Cerebellar nuclear complex (tissue), 1 donor: ENCODE data around the gene SRRM3.
"Not testable (repeated sequence)": the region's sequence is repeated elsewhere in the genome, so short reads cannot be mapped to it uniquely, and the experiment has no call there.

ENCODE experiments used
- DNase-seq, 2 experiments: peaks; one replicate each; lab custom pipeline; 2025; lab: John Stamatoyannopoulos, UW

The SRRM3 gene

DNA sequence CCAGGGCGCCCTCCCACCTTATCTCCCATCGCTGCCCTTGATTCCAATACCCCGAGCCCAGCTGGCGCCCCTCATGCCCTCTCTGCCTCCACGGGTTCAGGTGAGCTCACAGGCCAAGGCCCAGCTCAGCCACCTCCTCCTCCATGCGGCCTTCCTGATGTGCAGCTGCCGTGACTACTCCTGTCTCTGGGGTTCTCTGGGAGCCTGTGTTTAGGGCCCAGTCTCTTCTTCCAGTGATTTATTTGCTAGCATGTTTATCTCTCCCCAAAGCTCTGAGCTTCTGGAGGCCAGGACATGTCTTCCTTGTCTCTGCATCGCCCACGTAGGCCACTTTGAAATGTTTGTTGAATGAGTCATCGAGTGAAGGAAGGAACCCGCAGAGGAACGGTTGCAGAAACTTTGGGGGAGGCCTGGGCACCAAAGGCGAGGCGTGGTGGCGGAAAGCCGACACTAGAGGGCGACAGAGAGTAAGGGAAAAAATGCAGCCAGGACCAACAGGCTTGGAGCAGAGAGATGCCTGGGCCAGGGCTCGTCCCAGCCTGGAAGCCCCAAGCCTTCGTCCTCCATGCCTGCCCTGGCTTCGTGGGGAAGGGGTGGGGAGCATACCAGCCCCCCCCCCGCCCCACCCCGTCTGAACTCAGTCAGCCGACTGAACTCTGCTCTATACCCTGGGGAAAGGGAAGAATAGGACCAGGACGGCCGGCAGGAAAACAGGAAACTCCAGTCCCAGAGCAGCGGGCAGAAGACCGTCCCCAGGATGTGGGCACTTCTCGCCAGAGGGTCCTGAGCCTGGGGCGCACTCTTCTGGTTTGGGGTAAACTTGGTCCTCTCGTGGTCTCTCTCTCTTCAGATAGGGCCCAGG lies 89.9 kb downstream of the SRRM3 start:
- peak in 1 of 2 experiments; percentile 57 for DNase-seq

DNA sequence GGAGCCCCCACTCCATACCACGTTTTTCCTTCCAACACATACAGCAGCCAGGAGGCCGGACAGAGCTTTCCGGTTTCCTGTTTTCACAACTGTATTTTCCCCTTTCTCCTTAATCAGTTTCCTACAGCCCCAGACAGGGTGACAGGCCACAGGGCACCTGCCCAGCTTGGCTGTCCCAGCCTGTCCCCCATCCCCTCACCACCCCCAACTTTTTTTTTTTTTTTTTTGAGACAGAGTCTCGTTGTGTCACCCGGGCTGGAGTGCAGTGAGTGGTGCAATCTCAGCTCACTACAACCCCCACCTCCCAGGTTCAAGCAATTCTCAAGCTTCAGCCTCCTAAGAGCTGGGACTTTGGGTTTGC lies 90.5 kb downstream of the SRRM3 start:
- DNase-seq = no peak

DNA sequence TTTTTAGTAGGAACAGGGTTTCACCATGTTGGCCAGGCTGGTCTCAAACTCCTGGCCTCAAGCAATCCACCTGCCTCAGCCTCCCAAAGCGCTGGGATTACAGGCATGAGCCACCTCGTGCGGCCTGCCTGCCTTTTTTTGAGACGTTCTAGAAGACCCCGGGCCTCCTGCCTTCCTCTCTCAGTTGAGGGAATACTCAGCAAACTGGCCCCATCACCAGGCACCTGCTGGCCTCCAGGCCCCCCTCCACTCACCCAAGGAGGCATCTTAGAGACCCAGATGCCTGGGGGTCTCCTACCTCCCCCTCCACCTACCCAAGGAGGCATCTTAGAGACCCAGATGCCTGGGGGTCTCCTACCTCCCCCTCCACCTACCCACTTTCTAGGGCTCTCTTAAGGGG lies 91.2 kb downstream of the SRRM3 start:
- not testable (repeated sequence) for DNase-seq

DNA sequence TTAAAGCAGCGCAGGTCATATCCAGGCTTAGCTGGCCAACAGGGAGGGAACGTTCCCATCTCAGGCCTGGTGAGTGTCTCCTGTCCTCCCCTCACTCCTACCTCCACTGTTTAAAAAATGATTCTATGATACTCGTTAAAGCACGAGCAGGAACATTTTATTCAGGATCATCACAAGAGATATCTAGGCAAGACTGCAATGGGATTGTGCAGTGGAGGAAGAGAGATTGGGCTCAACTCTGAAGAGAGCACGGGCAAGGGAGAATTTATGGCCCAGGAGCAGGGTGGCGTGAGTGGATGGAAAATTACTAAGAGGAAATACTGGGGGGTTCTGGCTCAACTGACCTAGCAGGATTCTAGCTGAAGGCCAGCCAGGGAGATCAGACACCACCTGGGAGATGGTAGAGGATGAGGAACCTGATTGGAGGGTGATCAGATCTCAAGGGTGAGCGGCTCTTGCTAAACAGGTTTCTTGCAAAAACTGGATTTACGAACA lies 91.8 kb downstream of the SRRM3 start:
- DNase-seq = no peak

DNA sequence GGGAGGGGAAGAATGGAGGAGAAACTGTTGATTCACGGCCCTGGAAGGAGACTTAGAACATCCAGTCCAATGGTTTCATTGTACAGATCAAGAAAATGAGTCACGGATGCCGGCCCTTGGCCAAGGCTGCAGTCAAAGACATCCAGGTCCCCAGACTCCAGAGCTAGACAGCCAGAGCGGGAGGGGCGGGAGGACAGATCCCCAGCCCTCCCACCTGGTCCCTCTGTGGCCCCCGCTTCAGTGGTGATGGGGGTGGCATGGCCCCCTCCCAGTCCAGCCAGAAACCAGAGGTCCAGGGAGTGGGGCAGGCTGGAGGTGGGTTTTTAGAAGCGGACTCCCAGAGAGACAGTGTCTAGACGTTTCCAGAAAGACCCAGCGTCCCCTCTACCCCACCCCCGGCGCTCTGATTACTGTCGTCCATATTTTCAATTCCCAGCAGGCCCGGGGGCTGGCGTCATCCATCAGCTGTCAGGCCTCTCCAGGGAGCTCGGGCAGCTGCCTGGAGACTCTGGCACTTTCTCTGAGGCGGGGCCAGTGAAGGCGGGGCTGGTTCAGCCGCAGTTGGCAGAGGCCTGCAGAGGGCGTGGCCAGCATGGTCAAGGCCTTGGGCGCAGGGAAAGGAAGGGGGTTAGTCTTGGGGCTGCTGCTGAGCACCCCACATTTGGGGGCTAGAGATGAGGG lies 92.8 kb downstream of the SRRM3 start:
- DNase-seq = no peak

DNA sequence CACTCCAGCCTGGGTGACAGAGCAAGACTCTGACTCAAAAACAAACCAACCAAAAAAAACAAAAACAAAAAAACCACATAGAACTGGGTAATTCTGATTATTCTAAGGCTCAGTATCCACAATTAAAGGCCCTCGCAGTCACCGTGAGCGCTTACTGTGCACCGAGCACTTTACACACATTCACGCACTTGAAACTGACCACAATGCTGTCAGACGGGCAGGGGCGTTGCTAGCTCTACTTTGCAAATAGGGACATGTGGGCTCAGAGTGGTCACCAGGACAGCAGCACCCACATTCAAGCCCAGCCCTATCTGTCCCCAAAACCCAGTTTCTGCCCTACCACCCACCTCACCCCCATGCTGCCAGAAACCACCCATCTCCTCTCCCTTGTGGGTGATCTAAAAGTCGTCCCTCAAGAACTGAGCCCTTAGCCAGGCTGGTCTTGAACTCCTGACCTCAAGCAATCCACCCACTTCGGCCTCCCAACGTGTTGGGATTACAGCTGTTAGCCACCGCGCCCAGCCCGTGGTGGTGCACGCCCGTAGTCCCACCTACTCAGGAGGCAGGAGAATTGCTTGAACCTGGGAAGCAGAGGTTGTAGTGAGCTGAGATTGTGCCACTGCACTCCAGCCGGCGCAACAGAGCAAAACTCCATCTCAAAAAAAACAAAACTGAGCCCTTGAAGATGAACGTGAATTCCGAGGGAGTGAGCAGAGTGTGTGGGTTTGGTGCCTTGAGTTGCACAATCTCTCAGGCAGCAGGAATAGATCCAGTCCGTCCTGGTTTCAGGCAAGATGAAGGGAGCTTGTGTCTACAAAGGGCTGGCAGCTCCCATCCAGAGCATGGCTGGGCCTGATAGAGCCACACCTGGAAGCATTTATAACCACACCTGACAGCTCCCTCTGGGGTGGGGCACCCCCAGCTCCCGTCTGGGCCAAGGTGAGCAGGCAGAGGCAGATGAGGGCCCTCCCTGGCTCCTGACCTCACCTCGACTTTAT lies 95.3 kb downstream of the SRRM3 start:
- no peak for DNase-seq

DNA sequence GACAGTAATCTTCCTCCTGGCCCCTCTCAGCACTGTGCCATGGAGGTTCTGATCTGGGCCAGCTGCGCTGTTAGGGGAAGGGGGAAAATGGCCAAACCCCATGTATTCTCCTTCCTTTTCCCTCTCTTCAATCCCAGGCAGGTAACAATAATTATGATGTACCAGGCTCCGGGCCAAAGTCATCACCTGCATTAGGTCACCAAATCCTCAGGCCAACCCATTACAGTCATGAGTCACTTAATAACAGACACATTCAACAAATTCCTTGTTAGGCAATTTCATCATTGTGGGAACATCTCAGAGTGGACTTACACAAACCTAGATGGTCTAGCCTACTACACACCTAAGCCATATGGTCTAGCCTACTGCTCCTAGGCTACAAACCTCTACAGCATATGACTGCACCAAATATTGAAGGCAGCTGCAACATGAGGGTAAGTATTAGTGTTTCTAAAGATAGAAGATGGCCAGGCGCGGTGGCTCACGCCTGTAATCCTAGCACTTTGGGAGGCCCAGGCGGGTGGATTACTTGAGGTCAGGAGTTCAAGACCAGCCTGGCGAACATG lies 98.6 kb downstream of the SRRM3 start:
- no peak for DNase-seq

DNA sequence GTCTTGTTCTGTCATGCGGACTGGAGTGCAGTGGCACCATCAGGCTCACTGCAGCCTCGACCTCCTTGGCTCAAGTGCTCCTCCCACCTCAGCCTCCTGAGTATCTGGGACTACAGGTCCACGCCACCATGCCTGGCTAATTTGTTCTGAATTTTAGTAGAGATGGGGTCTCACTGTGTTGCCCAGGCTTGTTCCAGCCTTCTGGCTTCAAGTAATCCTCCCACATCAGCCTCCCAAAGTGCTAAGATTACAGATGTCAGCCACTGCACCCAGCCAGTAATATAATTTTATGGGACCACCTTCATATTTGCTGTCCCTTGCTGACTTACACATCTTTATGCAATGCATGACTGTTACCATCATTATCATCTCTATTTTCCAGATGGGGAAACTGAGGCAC lies 99.3 kb downstream of the SRRM3 start:
- no peak for DNase-seq

DNA sequence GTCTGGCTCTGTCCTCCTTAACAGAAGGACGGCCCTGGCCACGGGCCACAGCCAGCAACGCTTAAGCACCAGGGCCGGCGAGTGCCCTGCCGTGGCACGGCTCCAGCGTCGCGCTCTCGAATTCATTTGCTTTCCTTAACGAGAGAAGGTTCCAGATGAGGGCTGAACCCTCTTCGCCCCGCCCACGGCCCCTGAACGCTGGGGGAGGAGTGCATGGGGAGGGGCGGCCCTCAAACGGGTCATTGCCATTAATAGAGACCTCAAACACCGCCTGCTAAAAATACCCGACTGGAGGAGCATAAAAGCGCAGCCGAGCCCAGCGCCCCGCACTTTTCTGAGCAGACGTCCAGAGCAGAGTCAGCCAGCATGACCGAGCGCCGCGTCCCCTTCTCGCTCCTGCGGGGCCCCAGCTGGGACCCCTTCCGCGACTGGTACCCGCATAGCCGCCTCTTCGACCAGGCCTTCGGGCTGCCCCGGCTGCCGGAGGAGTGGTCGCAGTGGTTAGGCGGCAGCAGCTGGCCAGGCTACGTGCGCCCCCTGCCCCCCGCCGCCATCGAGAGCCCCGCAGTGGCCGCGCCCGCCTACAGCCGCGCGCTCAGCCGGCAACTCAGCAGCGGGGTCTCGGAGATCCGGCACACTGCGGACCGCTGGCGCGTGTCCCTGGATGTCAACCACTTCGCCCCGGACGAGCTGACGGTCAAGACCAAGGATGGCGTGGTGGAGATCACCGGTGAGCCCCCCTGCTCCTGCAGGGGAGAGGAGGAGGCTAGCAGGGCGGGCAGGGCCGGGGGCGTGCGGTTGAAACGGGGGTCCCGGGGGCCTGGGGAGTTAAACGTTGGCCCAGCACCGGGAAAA lies 100.9 kb downstream of the SRRM3 start, which contains the start of gene HSPB1:
TSS of gene HSPB1 (plus strand) at position 327 of the 855 bp plus-strand sequence. CDS start at position 367, 40 bp downstream.
- peak; percentile 70 to 79 for DNase-seq

DNA sequence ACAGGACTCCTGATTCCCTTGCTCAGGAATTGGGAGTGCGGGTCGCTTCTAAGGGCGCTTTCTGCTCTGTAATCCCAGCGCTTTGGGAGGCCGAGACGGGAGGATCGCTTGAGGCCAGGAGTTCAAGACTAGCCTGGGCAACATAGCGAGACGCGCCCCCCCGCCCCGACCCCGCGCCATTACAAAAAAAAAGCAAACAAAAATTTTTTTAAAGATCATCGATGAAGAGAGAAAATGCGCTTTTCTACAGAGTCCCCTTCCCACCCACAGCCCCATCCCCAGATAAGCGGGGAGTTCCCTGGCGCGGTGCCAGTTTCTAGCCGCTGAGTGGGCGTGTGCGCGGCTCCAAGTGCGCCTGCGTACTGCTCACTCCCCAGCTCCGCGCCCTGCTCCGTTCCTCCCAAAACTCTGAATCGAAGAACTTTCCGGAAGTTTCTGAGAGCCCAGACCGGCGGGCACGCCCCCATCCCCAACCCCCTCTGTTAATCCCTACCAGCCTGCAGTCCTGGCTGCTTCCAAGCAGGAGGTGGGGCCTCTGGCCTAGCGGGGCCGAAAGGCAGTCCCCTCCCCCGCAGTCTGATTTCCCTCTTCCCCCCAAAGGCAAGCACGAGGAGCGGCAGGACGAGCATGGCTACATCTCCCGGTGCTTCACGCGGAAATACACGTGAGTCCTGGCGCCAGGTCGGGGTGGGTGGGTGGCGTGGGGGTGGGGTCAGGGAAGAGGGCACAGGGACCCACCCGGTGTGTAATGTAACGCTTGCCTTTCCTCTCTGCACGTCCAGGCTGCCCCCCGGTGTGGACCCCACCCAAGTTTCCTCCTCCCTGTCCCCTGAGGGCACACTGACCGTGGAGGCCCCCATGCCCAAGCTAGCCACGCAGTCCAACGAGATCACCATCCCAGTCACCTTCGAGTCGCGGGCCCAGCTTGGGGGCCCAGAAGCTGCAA lies 101.8 kb downstream of the SRRM3 start:
- no peak for DNase-seq

DNA sequence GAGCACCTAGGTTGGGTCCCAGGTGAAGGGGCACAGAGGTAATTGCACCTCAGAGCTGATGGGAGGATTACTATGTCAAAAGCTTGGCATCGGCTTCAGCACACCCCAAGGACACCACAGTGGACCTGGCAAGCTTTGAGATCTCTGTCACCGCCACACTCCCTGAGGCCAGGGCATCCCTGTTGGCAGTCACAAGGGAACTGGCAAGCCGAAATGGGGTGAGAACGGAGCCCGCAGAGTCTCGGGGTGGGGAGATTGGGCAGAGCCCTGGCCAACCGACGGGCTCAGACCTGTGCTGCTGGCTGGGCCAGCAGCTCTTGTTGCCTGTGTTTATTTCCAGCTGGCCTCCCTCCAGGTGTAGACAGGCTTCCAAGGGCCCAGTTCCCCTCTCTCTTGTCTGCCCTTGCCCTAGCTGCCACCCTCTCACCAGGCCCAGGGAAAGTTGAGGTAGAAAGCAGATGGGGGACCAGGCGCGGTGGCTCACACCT lies 103.2 kb downstream of the SRRM3 start:
- peak; percentile 24 to 40 for DNase-seq

DNA sequence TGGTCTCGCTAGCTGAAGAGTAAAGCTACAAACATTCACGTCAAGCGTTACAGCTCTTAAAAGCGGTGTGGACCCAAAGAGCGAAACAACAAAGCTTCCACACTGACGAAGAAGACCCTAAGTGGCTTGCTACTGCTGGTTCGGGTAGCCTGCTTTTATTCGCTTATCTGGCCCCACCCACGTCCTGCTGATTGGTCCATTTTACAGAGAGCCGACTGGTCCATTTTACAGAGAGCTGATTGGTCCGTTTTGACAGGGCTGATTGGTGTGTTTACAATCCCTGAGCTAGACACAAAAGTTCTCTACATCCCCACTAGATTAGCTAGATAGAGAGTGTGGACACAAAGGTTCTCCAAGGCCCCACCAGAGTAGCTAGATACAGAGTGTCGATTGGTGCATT lies 107.2 kb downstream of the SRRM3 start:
- not testable (repeated sequence) for DNase-seq

DNA sequence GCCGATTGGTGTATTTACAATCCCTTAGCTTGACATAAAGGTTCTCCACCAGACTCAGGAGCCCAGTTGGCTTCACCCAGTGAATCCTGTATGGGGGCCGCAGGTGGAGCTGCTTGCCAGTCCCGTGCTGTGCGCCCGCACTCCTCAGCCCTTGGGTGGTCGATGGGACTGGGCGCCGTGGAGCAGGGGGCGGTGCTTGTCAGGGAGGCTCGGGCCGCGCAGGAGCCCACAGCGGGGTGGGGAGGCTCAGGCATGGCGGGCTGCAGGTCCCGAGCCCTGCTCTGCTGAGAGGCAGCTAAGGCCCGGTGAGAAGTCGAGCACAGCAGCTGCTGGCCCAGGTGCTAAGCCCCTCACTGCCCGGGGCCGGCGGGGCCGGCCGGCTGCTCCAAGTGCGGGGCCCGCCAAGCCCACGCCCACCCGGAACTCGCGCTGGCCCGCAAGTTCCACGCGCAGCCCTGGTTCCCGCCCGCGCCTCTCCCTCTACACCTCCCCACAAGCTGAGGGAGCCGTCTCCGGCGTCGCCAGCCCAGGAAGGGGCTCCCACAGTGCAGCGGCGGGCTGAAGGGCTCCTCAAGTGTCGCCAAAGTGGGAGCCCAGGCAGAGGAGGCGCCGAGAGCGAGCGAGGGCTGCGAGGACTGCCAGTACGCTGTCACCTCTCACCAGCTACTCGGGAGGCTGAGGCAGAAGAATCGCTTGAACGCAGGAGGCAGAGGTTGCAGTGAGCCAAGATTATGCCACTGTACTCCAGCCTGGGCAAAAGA lies 107.8 kb downstream of the SRRM3 start:
- not testable (repeated sequence) for DNase-seq

DNA sequence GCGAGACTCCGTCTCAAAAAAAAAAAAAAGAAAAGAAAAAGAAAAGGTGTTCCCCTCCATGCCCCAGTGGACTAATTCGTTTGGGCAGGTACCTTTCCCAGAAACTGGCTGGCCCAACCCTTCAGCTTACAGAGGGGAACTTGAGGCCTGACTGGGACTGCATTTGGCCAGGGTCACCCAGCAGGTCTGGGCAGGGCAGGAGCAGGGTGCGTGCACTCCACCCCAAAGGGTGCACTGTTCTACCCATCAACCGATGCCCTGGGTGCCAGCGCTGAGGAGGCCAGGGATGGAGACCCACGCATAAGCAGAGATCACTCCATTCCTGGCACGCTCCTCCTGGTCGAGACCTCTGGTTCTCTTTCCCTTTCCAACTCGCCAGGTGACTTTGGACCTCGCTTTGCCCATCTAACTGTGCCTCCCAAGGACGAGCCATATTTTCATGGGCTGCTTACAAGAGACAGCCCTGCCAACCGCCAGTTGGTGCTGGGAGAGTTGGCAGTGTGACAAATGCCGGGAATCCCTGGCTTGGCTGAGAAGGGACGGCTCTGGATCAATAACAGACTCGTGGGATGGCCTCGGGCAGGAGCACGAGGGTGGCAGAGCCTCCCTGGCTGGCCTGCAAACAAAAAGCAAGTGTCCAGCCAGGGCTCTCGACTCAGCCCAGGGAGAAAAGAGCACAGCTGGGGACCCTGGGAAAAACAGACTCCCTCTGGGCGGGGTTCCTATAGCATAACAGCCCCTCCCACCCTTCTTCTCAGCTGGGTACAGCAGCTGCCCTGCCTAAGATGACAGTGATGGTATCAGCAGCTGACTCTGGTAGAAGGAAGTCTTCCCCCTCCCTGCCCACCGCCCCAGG lies 108.6 kb downstream of the SRRM3 start:
- peak in 1 of 2 experiments; percentile 23 for DNase-seq

DNA sequence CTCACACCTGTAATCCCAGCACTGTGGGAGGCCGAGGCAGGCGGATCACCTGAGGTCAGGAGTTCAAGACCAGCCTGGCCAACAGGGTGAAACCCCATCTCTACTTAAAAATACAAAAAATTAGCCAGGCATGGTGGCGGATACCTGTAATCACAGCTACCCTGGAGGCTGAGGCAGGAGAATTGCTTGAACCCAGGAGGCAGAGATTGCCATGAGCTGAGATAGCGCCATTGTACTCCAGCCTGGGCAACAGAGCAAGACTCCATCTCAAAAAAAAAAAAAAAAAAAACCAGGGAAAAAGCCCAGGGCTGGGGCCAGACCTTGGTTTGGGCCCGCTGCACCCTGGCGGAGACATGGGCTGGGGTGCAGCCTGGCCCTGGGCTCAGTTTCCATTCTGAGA lies 110.1 kb downstream of the SRRM3 start:
- DNase-seq = not testable (repeated sequence)

DNA sequence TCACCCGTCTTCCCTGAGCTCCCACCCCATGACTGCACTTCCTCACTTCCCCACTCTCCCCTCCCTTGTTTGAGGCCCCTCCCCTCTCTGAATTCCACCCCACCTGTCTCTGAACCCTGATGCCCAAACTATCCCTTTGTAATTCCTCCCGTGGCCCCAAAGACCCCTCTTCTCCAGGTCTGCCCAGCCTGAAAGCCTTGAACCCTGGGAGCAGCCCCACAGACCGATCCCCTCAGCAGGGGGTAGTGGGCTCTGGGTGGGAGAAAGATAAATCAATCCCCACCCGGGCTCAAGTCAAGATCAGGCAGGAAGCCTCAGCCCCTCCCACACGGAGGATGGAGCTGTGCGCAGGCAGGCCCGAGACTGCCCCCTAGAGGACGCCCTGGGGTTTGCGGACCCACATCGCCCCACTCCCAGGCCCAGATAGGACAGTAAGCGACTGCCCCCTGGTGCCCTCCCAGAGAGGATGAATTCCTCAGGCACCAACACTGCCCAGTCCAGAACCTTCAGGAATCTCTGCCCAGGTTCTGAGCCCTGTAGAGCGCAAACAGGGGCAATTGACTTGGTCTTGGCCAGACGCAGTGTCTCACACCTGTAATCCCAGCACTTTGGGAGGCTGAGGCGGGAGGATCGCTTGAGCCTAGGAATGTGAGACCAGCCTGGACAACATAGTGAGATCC lies 112.5 kb downstream of the SRRM3 start:
- peak; percentile 27 to 43 for DNase-seq

DNA sequence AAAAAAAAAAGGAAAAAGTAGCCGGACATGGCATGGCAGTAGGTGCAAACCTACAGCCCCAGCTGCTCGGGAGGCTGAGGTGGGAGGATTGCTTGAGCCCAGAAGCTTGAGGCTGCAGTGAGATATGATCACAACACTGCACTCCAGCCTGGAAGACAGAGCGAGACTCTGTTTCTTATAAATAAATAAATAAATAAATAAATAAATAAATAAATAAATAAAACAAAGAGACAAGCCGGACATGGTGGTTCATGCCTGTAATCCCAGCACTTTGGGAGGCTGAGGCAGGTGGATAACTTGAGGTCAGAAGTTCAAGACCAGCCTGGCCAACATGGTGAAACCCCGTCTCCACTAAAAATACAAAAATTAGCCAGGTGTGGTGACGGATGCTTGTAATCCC lies 113.0 kb downstream of the SRRM3 start:
- not testable (repeated sequence) for DNase-seq
